ENCODE results near the gene GALNT13. TPM values are rescaled to one million over a fixed set of nuclear protein-coding genes. Genes with fewer than 3 reads are reported as not detected.

The GALNT13 gene
- total and polyA plus RNA-seq, 2 donors (not counting 1 experiment from before 2014, with no cell fraction given), result not detected

GRCh38 chr2:153971855-153972254 lies 100.1 kb downstream of the GALNT13 start:
- Histone ChIP-seq H3K4me2 (replicated peaks; ENCODE audit: low read depth, low read length, poor library complexity, severe bottlenecking) (no peak overlapping the region), H3K36me3 (replicated peaks in 1 of 2; ENCODE audit: control extremely low read depth in 1 of 2, control insufficient read depth in 1 of 2, extremely low read depth in 1 of 2, insufficient read depth in 2 of 2, low read length in 1 of 2) (no peaks in the 10 kb centered on the region), H3K27ac (ENCODE audit: low read length in 2 of 2) (no peak overlapping the region), H3K9me3 (ENCODE audit: control extremely low read depth in 1 of 3, control insufficient read depth in 2 of 3, insufficient read depth in 1 of 3, low read length in 2 of 3) (peaks cover 0 to 3% (median 0%) of the 10 kb centered on the region in 3 donors), H3K4me1 (ENCODE audit: control insufficient read depth in 2 of 2, insufficient read depth in 2 of 2, low read length in 2 of 2) (no peaks in the 10 kb centered on the region), H3K4me3 (ENCODE audit: control extremely low read depth in 1 of 5, extremely low read depth in 1 of 5, insufficient read depth in 1 of 5, low read depth in 2 of 5, low read length in 4 of 5) (no peak overlapping the region), H3K27me3 (replicated peaks in 1 of 4; ENCODE audit: control extremely low read depth in 1 of 4, control insufficient read depth in 3 of 4, insufficient read depth in 4 of 4, low read length in 3 of 4) (no peaks in the 10 kb centered on the region), H4K20me1 (ENCODE audit: control insufficient read depth, insufficient read depth, low read length, poor library complexity, severe bottlenecking) (no peaks in the 10 kb centered on the region), H3K9ac (ENCODE audit: low read length) (no peak overlapping the region), H2AFZ (ENCODE audit: insufficient read depth, low read depth, low read length, poor library complexity, severe bottlenecking) (no peak overlapping the region), H3K79me2 (ENCODE audit: control insufficient read depth, insufficient read depth, low read length) (no peaks in the 10 kb centered on the region)
- ChIA-PET POLR2A (no interaction called here), CTCF (no interaction called here)
- no peak for DNase-seq
- no peak overlapping the region for H3K27ac Mint-ChIP-seq
- intact Hi-C loops (cut with micrococcal nuclease), result no loop called here
- H3K9me3 Mint-ChIP-seq (ENCODE audit: insufficient read depth), result peaks cover 2% of the 10 kb centered on the region
- WGBS (ENCODE audit: insufficient coverage), result 62% methylated on average over 1 of the region's 1 CpG
- no peaks in the 10 kb centered on the region for H3K4me1 Mint-ChIP-seq
- no peak overlapping the region for H3K4me3 Mint-ChIP-seq
- no peak for TF ChIP-seq CTCF (IDR thresholded peaks at IDR 0.05)
- TF ChIP-seq EZH2 (IDR thresholded peaks at IDR 0.05; ENCODE audit: borderline replicate concordance, insufficient read depth, low read depth, low read length, poor library complexity, severe bottlenecking), result no peak
- H3K27me3 Mint-ChIP-seq, result no peaks in the 10 kb centered on the region
- ATAC-seq (ENCODE audit: low read depth), result no peak

- no peak overlapping the region for H3K4me3 Mint-ChIP-seq
- POLR2A ChIA-PET, result no interaction called here
- no peaks in the 10 kb centered on the region for H3K36me3 ChIP-seq (replicated peaks in 1 of 2; ENCODE audit: control extremely low read depth in 1 of 2, control insufficient read depth in 1 of 2, extremely low read depth in 1 of 2, insufficient read depth in 2 of 2, low read length in 1 of 2)
These were observed 100.7 kb downstream of the GALNT13 start for GRCh38 chr2:153972412-153972811.

More at GRCh38 chr2:153972412-153972811, 100.7 kb downstream of the GALNT13 start:
- Mint-ChIP-seq H3K27ac (no peak overlapping the region), H3K9me3 (ENCODE audit: insufficient read depth) (peaks cover 2% of the 10 kb centered on the region), H3K4me1 (no peaks in the 10 kb centered on the region), H3K27me3 (no peaks in the 10 kb centered on the region)
- Histone ChIP-seq H3K27me3 (replicated peaks in 1 of 4; ENCODE audit: control extremely low read depth in 1 of 4, control insufficient read depth in 3 of 4, insufficient read depth in 4 of 4, low read length in 3 of 4) (no peaks in the 10 kb centered on the region), H3K27ac (ENCODE audit: low read length in 2 of 2) (no peak overlapping the region), H3K4me3 (ENCODE audit: control extremely low read depth in 1 of 5, extremely low read depth in 1 of 5, insufficient read depth in 1 of 5, low read depth in 2 of 5, low read length in 4 of 5) (no peak overlapping the region), H2AFZ (ENCODE audit: insufficient read depth, low read depth, low read length, poor library complexity, severe bottlenecking) (no peak overlapping the region), H3K4me2 (replicated peaks; ENCODE audit: low read depth, low read length, poor library complexity, severe bottlenecking) (no peak overlapping the region), H3K79me2 (ENCODE audit: control insufficient read depth, insufficient read depth, low read length) (no peaks in the 10 kb centered on the region), H4K20me1 (ENCODE audit: control insufficient read depth, insufficient read depth, low read length, poor library complexity, severe bottlenecking) (no peaks in the 10 kb centered on the region), H3K4me1 (ENCODE audit: control insufficient read depth in 2 of 2, insufficient read depth in 2 of 2, low read length in 2 of 2) (no peaks in the 10 kb centered on the region), H3K9me3 (ENCODE audit: control extremely low read depth in 1 of 3, control insufficient read depth in 2 of 3, insufficient read depth in 1 of 3, low read length in 2 of 3) (peaks cover 0 to 3% (median 0%) of the 10 kb centered on the region in 3 donors), H3K9ac (ENCODE audit: low read length) (no peak overlapping the region)
- TF ChIP-seq EZH2 (IDR thresholded peaks at IDR 0.05; ENCODE audit: borderline replicate concordance, insufficient read depth, low read depth, low read length, poor library complexity, severe bottlenecking) (no peak), CTCF (IDR thresholded peaks at IDR 0.05) (no peak)
- DNase-seq (no peak), ATAC-seq (ENCODE audit: low read depth) (no peak)
- CTCF ChIA-PET, result no interaction called here
- intact Hi-C loops (cut with micrococcal nuclease), result no loop called here
